Measurements from ENCODE around the gene BMPR1A.
"Not testable (repeated sequence)": the region's sequence is repeated elsewhere in the genome, so short reads cannot be mapped to it uniquely, and the experiment has no call there.

BMPR1A gene

DNA sequence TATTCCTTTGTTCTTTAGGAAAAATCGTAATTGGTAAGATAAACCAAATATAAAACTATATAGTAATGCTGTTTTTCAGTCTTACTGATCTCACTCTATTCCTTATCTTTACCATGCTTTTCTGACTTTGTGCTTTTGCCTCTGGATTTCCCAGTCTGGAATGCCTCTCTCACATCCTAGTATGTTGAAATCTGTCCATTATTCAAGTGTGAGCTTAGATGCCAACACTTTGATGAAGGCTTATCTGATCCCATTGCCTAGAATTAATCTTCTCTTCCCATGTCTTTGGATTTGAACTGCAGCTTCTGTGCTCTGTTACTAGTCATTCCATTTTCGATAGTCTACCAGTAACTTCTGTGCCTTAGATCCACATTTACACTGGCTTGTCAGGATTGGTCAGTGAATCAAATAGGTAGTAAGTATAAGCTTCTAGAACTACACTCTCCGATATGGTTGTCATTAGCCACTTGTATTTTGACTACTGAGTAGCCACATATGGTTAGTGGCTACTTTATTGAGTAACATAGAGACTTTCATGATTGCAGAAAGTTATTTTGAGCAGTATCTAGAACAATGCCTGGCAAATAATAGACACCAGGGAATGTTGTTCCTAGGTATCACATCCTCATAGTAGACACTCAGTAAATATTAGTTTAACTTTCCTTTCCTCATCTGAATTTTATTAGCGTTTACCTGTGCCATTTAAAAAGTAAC lies 92.9 kb downstream of the BMPR1A start:
- Histone ChIP-seq H3K79me2 (ENCODE audit: insufficient read depth, low read length) (no peaks in the 10 kb centered on the region), H4K20me1 (ENCODE audit: insufficient read depth, low read length, poor library complexity, severe bottlenecking) (no peaks in the 10 kb centered on the region), H3K27me3 (ENCODE audit: insufficient read depth, low read length, poor library complexity, severe bottlenecking) (no peaks in the 10 kb centered on the region), H3K4me1 (ENCODE audit: insufficient read depth, low read length, poor library complexity, severe bottlenecking) (no peaks in the 10 kb centered on the region), H2AFZ (ENCODE audit: low read length) (no peak overlapping the region), H3K4me2 (ENCODE audit: low read depth, low read length, poor library complexity, severe bottlenecking) (no peak overlapping the region), H3F3A (ENCODE audit: low read depth) (no peaks in the 10 kb centered on the region), H3K9ac (ENCODE audit: low read depth, low read length, poor library complexity, severe bottlenecking) (no peak overlapping the region), H3K9me3 (ENCODE audit: insufficient read depth, low read depth, low read length) (no peaks in the 10 kb centered on the region), H3K36me3 (ENCODE audit: insufficient read depth, low read length) (no peaks in the 10 kb centered on the region), H3K9me2 (replicated peaks; ENCODE audit: low read depth, low read length) (no peaks in the 10 kb centered on the region), H3K4me3 (ENCODE audit: low read length, poor library complexity, severe bottlenecking) (no peak overlapping the region)
- TF ChIP-seq, protein P1, sequence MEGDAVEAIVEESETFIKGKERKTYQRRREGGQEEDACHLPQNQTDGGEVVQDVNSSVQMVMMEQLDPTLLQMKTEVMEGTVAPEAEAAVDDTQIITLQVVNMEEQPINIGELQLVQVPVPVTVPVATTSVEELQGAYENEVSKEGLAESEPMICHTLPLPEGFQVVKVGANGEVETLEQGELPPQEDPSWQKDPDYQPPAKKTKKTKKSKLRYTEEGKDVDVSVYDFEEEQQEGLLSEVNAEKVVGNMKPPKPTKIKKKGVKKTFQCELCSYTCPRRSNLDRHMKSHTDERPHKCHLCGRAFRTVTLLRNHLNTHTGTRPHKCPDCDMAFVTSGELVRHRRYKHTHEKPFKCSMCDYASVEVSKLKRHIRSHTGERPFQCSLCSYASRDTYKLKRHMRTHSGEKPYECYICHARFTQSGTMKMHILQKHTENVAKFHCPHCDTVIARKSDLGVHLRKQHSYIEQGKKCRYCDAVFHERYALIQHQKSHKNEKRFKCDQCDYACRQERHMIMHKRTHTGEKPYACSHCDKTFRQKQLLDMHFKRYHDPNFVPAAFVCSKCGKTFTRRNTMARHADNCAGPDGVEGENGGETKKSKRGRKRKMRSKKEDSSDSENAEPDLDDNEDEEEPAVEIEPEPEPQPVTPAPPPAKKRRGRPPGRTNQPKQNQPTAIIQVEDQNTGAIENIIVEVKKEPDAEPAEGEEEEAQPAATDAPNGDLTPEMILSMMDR (conservative IDR thresholded peaks at IDR 0.05; ENCODE audit: low read length), result no peak
- no peak for TF ChIP-seq EZH2phosphoT487 (IDR thresholded peaks at IDR 0.05; ENCODE audit: borderline replicate concordance)

DNA sequence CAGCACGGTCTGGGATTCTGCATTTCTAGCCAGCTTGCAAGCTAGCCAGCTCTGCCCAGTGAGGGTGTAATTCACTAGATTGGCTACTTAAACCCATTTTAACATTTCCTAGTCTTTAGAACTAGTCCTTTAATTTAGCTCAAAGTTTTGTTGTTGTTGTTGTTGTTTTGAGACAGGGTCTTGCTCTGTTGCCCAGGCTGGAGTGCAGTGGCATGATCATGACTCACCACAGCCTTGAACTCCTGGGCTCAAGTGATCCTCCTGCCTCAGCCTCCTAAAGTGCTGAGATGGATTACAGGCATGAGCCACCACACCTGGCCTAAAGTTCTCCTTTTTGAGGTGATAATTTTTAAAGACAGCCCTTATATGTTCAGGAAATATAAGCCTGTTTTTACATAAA lies 94.1 kb downstream of the BMPR1A start:
- Histone ChIP-seq H3F3A (ENCODE audit: low read depth) (no peaks in the 10 kb centered on the region), H3K9me3 (ENCODE audit: insufficient read depth, low read depth, low read length) (no peaks in the 10 kb centered on the region), H3K36me3 (ENCODE audit: insufficient read depth, low read length) (no peaks in the 10 kb centered on the region), H3K27me3 (ENCODE audit: insufficient read depth, low read length, poor library complexity, severe bottlenecking) (no peaks in the 10 kb centered on the region), H3K4me1 (ENCODE audit: insufficient read depth, low read length, poor library complexity, severe bottlenecking) (no peaks in the 10 kb centered on the region), H3K9ac (ENCODE audit: low read depth, low read length, poor library complexity, severe bottlenecking) (no peak overlapping the region), H4K20me1 (ENCODE audit: insufficient read depth, low read length, poor library complexity, severe bottlenecking) (no peaks in the 10 kb centered on the region), H3K9me2 (replicated peaks; ENCODE audit: low read depth, low read length) (no peaks in the 10 kb centered on the region), H2AFZ (ENCODE audit: low read length) (no peak overlapping the region), H3K79me2 (ENCODE audit: insufficient read depth, low read length) (no peaks in the 10 kb centered on the region), H3K4me3 (ENCODE audit: low read length, poor library complexity, severe bottlenecking) (no peak overlapping the region), H3K4me2 (ENCODE audit: low read depth, low read length, poor library complexity, severe bottlenecking) (no peak overlapping the region)
- TF ChIP-seq EZH2phosphoT487 (IDR thresholded peaks at IDR 0.05; ENCODE audit: borderline replicate concordance), result no peak
- TF ChIP-seq, protein P1 (conservative IDR thresholded peaks at IDR 0.05; ENCODE audit: low read length), result no peak

DNA sequence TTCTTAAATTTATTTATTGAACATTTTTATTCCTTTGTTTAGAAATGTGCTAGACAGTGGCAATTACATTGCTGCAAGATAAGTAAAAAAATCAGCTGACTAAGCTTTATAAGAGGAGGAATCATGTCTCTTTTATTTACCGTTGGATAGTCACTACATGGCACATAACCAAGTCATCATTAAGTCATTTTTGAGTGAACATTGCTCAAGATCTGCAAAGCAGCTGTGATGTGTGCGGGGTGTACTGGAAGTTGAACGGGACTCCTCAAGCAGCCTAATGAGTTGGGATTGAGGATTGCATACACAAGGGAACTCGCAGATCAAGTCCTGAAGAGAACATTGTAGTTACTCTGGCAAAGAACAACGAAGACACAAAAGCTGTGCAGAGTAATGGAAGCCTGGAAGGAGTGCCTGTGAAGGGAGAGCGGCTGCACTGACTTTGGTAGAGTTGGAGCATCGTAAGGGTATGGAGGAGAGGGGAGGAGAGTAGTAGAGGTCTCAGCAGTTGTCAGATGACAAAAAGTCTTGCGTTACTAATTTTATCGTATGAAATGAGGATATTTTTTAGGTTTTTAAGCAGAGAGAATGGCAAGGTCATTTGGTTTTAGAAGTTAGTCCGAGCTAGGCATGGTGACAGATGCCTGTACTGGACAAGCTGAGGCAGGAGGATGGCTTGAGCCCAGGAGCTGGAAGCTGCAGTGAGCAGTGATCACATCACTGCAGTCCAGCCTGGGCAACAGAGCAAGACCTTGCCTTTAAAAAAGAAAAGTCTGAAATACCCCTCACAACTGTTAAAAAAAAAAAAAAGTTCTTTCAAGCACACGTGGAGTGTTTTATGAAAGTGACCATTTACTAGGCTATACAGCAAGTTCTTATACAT lies 95.1 kb downstream of the BMPR1A start:
- Histone ChIP-seq H3K4me2 (ENCODE audit: low read depth, low read length, poor library complexity, severe bottlenecking) (no peak overlapping the region), H3F3A (ENCODE audit: low read depth) (no peaks in the 10 kb centered on the region), H2AFZ (ENCODE audit: low read length) (no peak overlapping the region), H3K36me3 (ENCODE audit: insufficient read depth, low read length) (no peaks in the 10 kb centered on the region), H4K20me1 (ENCODE audit: insufficient read depth, low read length, poor library complexity, severe bottlenecking) (no peaks in the 10 kb centered on the region), H3K4me1 (ENCODE audit: insufficient read depth, low read length, poor library complexity, severe bottlenecking) (no peaks in the 10 kb centered on the region), H3K9me3 (ENCODE audit: insufficient read depth, low read depth, low read length) (no peaks in the 10 kb centered on the region), H3K79me2 (ENCODE audit: insufficient read depth, low read length) (no peaks in the 10 kb centered on the region), H3K4me3 (ENCODE audit: low read length, poor library complexity, severe bottlenecking) (no peak overlapping the region), H3K9me2 (replicated peaks; ENCODE audit: low read depth, low read length) (no peaks in the 10 kb centered on the region), H3K9ac (ENCODE audit: low read depth, low read length, poor library complexity, severe bottlenecking) (no peak overlapping the region), H3K27me3 (ENCODE audit: insufficient read depth, low read length, poor library complexity, severe bottlenecking) (no peaks in the 10 kb centered on the region)
- TF ChIP-seq EZH2phosphoT487 (IDR thresholded peaks at IDR 0.05; ENCODE audit: borderline replicate concordance), result no peak

DNA sequence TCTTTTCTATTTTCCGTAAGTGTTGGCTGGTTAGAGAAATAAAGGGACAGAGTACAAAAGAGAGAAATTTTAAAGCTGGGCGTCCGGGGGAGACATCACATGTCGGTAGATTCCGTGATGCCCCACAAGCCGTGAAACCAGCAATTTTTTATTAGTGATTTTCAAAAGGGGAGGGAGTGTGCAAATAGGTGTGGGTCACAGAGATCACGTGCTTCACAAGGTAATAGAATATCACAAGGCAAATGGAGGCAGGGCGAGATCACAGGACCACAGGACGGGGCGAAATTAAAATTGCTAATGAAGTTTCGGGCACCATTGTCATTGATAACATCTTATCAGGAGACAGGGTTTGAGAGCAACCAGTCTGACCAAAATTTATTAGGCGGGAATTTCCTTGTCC lies 97.2 kb downstream of the BMPR1A start:
- not testable (repeated sequence) for H4K20me1 ChIP-seq (ENCODE audit: insufficient read depth, low read length, poor library complexity, severe bottlenecking); H3K27me3 ChIP-seq (ENCODE audit: insufficient read depth, low read length, poor library complexity, severe bottlenecking); H3K9me3 ChIP-seq (ENCODE audit: insufficient read depth, low read depth, low read length); H3K4me3 ChIP-seq (ENCODE audit: low read length, poor library complexity, severe bottlenecking); H3K9ac ChIP-seq (ENCODE audit: low read depth, low read length, poor library complexity, severe bottlenecking); H3F3A ChIP-seq (ENCODE audit: low read depth); H2AFZ ChIP-seq (ENCODE audit: low read length); H3K4me1 ChIP-seq (ENCODE audit: insufficient read depth, low read length, poor library complexity, severe bottlenecking); H3K4me2 ChIP-seq (ENCODE audit: low read depth, low read length, poor library complexity, severe bottlenecking); H3K9me2 ChIP-seq (replicated peaks; ENCODE audit: low read depth, low read length); H3K79me2 ChIP-seq (ENCODE audit: insufficient read depth, low read length); H3K36me3 ChIP-seq (ENCODE audit: insufficient read depth, low read length)

Measured in Loucy (cell line).